ENCODE results near the gene GBA3.

Gene GBA3

DNA sequence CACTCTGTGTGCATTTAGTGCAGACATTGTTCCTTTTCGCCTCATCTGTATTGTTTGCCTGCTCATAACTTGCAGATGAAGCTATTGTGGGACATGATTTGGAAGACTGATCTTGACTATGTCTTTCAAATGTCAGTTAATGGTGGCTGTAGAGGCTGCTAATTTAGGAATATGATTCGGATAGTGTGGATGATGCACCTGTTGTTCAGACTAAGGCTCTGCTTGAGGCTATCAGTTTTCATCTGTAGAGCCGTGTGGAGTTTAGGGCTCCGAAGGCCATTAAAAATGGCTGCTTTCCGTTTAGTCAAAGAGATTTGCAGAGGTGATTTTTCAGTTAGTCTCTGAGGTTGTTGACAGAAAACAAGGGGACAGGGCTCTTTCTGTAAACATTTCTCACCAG lies 102.0 kb downstream of the GBA3 start:
- in situ Hi-C loops (cut with MboI; ENCODE audit: low sequenced_read_pairs, unreplicated experiment) = no loop called here
- no peak for DNase-seq (ENCODE audit: low spot score)
- TF ChIP-seq, protein P1, sequence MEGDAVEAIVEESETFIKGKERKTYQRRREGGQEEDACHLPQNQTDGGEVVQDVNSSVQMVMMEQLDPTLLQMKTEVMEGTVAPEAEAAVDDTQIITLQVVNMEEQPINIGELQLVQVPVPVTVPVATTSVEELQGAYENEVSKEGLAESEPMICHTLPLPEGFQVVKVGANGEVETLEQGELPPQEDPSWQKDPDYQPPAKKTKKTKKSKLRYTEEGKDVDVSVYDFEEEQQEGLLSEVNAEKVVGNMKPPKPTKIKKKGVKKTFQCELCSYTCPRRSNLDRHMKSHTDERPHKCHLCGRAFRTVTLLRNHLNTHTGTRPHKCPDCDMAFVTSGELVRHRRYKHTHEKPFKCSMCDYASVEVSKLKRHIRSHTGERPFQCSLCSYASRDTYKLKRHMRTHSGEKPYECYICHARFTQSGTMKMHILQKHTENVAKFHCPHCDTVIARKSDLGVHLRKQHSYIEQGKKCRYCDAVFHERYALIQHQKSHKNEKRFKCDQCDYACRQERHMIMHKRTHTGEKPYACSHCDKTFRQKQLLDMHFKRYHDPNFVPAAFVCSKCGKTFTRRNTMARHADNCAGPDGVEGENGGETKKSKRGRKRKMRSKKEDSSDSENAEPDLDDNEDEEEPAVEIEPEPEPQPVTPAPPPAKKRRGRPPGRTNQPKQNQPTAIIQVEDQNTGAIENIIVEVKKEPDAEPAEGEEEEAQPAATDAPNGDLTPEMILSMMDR (IDR thresholded peaks at IDR 0.05; ENCODE audit: borderline replicate concordance, control extremely low read depth, extremely low read depth, insufficient read depth, missing control alignments) = no peak

DNA sequence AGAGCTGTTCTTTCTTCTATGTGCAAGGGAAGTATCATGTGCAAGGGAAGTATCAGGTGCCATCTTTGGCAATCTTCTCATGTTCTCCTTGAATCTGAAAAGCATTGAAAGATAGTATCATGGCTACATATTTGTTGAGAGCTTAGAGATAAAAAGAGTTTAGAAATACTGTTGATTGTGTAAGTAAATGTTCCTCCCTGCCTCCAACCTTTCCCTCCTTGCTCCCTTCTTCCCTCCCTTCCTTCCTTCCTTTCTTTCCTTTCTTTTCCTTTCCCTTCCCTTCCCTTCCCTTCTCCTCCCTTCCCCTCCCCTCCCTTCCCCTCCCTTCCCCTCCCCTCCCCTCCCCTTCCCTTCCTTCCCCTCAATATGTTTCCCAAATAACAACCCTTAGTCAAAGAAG lies 108.7 kb downstream of the GBA3 start:
- no peak for DNase-seq (ENCODE audit: low spot score)
- TF ChIP-seq, protein P1 (IDR thresholded peaks at IDR 0.05; ENCODE audit: borderline replicate concordance, control extremely low read depth, extremely low read depth, insufficient read depth, missing control alignments) = no peak
- in situ Hi-C loops (cut with MboI; ENCODE audit: low sequenced_read_pairs, unreplicated experiment) = no loop called here

DNA sequence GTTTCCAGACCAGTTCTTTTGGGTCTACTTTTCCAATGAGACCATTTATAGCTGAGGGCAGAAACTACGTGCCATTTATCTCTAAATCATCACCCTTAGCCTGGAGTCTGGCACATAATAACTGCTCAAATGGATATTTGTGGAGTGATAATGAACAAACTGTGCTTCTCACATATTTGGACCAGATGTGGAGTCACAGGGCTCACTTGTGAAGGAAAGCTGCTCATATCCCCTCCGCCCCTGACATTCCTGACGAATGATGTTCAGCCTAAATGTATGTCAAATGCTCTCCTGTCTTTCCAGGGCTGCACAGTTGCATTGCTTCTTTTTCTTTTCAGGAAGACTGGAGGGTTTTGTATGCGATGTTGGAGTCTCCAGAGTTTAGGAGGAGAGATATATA lies 110.1 kb downstream of the GBA3 start:
- TF ChIP-seq, protein P1 (IDR thresholded peaks at IDR 0.05; ENCODE audit: borderline replicate concordance, control extremely low read depth, extremely low read depth, insufficient read depth, missing control alignments) = no peak
- in situ Hi-C loops (cut with MboI; ENCODE audit: low sequenced_read_pairs, unreplicated experiment) = no loop called here

DNA sequence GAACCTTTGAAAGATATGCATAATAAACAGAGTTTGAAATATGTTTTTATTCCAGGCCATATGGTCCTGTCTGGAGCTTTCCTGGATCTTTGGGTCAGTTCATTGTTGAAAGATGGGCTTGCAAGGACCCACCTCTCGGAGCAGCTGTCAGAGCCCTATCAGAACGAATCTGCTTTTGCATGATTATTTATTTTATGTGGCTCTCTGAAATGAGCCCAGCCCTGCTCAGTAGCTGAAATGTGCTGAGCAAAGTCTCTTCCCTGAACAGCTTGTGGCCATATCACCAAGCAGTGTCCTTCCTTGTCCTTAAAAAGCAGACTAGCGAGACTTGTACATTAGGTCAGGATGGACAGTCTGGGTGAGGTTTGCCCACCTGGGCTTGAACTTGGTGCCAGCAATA lies 110.8 kb downstream of the GBA3 start:
- TF ChIP-seq, protein P1 (IDR thresholded peaks at IDR 0.05; ENCODE audit: borderline replicate concordance, control extremely low read depth, extremely low read depth, insufficient read depth, missing control alignments) = no peak

More for the DNA sequence above, 110.1 kb downstream of the GBA3 start:
- DNase-seq (ENCODE audit: low spot score) = no peak

DNA sequence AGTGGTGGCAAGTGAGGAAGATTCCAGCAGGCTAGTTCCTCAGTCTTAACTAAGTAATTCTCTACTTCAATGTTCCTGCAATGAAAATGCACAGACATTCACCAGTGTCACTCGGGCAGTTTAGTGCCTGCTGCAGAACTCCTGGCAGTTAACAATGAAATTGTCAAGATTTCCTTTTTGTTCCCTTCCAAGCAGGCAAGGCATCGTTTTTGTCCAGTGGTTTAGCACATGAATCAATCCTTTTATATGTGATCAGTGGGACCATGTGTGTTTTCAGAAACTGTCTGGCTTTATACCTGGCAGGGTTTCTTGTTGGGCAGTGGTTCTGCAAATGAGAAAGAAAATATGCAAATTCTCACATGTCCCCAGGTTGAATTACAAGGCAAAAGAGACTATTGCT lies 122.2 kb downstream of the GBA3 start:
- TF ChIP-seq, protein P1 (IDR thresholded peaks at IDR 0.05; ENCODE audit: borderline replicate concordance, control extremely low read depth, extremely low read depth, insufficient read depth, missing control alignments) = no peak
- DNase-seq (ENCODE audit: low spot score) = no peak
- in situ Hi-C loops (cut with MboI; ENCODE audit: low sequenced_read_pairs, unreplicated experiment) = no loop called here

More for the DNA sequence above, 110.8 kb downstream of the GBA3 start:
- in situ Hi-C loops (cut with MboI; ENCODE audit: low sequenced_read_pairs, unreplicated experiment) = no loop called here
- DNase-seq (ENCODE audit: low spot score) = no peak

DNA sequence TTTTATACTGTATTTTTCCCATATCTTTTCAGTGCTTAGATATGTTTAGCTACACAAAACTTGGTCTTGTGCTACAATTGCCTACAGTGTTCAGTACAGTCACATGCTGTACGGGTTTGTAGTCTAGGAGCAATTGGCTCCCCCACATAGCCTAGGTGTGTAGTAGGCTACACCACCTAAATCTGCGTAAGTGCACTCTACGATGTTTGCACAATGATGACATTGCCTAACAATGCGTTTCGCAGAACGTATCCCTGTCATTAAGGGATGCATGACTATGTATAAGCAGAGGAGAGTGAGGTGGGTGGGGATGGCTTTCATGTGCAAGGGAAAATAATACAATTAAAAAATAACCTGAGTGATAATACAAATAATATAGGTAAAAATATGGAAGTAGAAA lies 131.4 kb downstream of the GBA3 start:
- DNase-seq (ENCODE audit: low spot score) = no peak
- TF ChIP-seq, protein P1 (IDR thresholded peaks at IDR 0.05; ENCODE audit: borderline replicate concordance, control extremely low read depth, extremely low read depth, insufficient read depth, missing control alignments) = no peak
- in situ Hi-C loops (cut with MboI; ENCODE audit: low sequenced_read_pairs, unreplicated experiment) = no loop called here
